ENCODE results near the gene TBC1D22A. TPM values are rescaled to one million over a fixed set of nuclear protein-coding genes. Genes with fewer than 3 reads are reported as not detected.
A peak's percentile ranks its signal among the peaks of the same experiment; 100 is the strongest.

Gene TBC1D22A
- total and polyA plus RNA-seq, 2 experiments from 2014 or later: 9.6 to 13.3 TPM

DNA sequence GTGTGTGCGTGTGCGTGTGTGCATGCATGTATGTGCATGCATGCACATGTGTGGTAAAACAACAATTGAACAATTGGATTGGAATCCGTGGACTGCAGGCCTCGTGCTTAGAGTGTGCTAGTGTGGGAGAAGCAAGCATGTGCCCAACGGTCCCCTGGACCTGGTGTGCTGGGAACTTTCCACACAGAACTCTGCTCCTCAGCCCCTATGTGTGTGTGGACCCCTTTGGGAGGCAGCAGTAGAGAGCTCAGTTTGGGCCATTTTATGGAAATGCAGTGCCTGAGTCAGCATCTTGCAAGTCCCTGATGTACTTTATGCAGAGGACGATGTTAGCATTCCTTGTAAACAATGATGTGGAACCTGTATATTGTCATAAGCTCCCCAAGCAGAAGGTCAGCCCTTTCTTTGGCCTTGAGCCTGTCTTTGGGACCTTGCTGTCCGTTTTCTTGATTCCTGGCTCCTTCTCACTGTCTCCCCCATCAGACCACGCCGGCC is 167.3 kb downstream of the TBC1D22A start:
- Histone ChIP-seq H3K36me3 (ENCODE audit: insufficient read depth) (no peaks in the 10 kb centered on the region), H3K9me2 (ENCODE audit: insufficient read depth) (no peaks in the 10 kb centered on the region), H3K79me2 (replicated peaks; ENCODE audit: insufficient read depth) (no peaks in the 10 kb centered on the region; the same call in 1 of the 2 replicates), H3K27ac (ENCODE audit: low read depth) (no peak overlapping the region), H2AFZ (no peak overlapping the region), H3K27me3 (ENCODE audit: insufficient read depth) (no peaks in the 10 kb centered on the region), H3K4me1 (ENCODE audit: insufficient read depth) (no peaks in the 10 kb centered on the region), H3K4me3 (no peak overlapping the region), H3F3A (replicated peaks; ENCODE audit: low read depth) (no peaks in the 10 kb centered on the region), H4K20me1 (replicated peaks; ENCODE audit: insufficient read depth) (no peaks in the 10 kb centered on the region), H3K4me2 (no peak overlapping the region)
- ATAC-seq: no peak
- Mint-ChIP-seq H3K36me3 (ENCODE audit: low read depth) (no peaks in the 10 kb centered on the region), H3K27me3 (ENCODE audit: insufficient read depth, low read depth, poor library complexity) (peaks cover 4% of the 10 kb centered on the region), H3K9me3 (no peaks in the 10 kb centered on the region), H3K4me1 (peaks cover 21% of the 10 kb centered on the region), H3K4me3 (no peak overlapping the region), H3K27ac (peak overlapping the region; percentile 79)
- TF ChIP-seq JUNB (IDR thresholded peaks at IDR 0.05; ENCODE audit: unreplicated experiment) (no peak), EZH2 (IDR thresholded peaks at IDR 0.05; ENCODE audit: low read depth, unreplicated experiment) (no peak), ZNF114 (CRISPR knock-in tag; IDR thresholded peaks at IDR 0.05) (no peak), ZNF462 (CRISPR knock-in tag; IDR thresholded peaks at IDR 0.05) (no peak), ZNF331 (CRISPR knock-in tag; IDR thresholded peaks at IDR 0.05; ENCODE audit: low read depth) (no peak), CREB1 (CRISPR knock-in tag; IDR thresholded peaks at IDR 0.05; ENCODE audit: low read depth) (no peak), EZH2phosphoT487 (IDR thresholded peaks at IDR 0.05; ENCODE audit: unreplicated experiment) (no peak)
- TF ChIP-seq, protein P1, sequence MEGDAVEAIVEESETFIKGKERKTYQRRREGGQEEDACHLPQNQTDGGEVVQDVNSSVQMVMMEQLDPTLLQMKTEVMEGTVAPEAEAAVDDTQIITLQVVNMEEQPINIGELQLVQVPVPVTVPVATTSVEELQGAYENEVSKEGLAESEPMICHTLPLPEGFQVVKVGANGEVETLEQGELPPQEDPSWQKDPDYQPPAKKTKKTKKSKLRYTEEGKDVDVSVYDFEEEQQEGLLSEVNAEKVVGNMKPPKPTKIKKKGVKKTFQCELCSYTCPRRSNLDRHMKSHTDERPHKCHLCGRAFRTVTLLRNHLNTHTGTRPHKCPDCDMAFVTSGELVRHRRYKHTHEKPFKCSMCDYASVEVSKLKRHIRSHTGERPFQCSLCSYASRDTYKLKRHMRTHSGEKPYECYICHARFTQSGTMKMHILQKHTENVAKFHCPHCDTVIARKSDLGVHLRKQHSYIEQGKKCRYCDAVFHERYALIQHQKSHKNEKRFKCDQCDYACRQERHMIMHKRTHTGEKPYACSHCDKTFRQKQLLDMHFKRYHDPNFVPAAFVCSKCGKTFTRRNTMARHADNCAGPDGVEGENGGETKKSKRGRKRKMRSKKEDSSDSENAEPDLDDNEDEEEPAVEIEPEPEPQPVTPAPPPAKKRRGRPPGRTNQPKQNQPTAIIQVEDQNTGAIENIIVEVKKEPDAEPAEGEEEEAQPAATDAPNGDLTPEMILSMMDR (conservative IDR thresholded peaks at IDR 0.05; ENCODE audit: low read depth in 2 of 2): no peak
- no peak for DNase-seq (ENCODE audit: low spot score)
